Astrocyte of the spinal cord (primary cell): Measurements from ENCODE around the gene RBM6.
A peak's percentile ranks its signal among the peaks of the same experiment; 100 is the strongest.

Source experiments
- DNase-seq: peaks from one replicate; pipeline ENCODE4 v3.0.0; 2011; ENCODE audit warnings: low read depth, low spot score
- H3K4me3 ChIP-seq: 2 replicates; pipeline ENCODE4 v1.5.1; 2011; ENCODE audit warnings: low read depth, mild to moderate bottlenecking, low read length, moderate library complexity
- in situ Hi-C: cut with HindIII; loops from 2 replicates; pipeline ENCODE4 v1.10.0; 2017; ENCODE audit warnings: low sequenced_read_pairs
- TF ChIP-seq, protein P1 (sequence below): IDR thresholded peaks from 2 replicates; pipeline ENCODE4 v1.5.1; 2012; ENCODE audit warnings: low read depth, mild to moderate bottlenecking, low read length, inconsistent platforms

RBM6 gene

GRCh38 chr3:49976942-49977341, 37.0 kb downstream of the RBM6 start:
- DNase-seq, result no peak
- in situ Hi-C loops, result no loop called here
- TF ChIP-seq, protein P1, sequence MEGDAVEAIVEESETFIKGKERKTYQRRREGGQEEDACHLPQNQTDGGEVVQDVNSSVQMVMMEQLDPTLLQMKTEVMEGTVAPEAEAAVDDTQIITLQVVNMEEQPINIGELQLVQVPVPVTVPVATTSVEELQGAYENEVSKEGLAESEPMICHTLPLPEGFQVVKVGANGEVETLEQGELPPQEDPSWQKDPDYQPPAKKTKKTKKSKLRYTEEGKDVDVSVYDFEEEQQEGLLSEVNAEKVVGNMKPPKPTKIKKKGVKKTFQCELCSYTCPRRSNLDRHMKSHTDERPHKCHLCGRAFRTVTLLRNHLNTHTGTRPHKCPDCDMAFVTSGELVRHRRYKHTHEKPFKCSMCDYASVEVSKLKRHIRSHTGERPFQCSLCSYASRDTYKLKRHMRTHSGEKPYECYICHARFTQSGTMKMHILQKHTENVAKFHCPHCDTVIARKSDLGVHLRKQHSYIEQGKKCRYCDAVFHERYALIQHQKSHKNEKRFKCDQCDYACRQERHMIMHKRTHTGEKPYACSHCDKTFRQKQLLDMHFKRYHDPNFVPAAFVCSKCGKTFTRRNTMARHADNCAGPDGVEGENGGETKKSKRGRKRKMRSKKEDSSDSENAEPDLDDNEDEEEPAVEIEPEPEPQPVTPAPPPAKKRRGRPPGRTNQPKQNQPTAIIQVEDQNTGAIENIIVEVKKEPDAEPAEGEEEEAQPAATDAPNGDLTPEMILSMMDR, result no peak
- H3K4me3 ChIP-seq, result no peak overlapping the region

GRCh38 chr3:49984394-49984793, 44.4 kb downstream of the RBM6 start:
- DNase-seq, result no peak
- TF ChIP-seq, protein P1, result no peak
- in situ Hi-C loops, result no loop called here
- H3K4me3 ChIP-seq, result no peak overlapping the region

DNA sequence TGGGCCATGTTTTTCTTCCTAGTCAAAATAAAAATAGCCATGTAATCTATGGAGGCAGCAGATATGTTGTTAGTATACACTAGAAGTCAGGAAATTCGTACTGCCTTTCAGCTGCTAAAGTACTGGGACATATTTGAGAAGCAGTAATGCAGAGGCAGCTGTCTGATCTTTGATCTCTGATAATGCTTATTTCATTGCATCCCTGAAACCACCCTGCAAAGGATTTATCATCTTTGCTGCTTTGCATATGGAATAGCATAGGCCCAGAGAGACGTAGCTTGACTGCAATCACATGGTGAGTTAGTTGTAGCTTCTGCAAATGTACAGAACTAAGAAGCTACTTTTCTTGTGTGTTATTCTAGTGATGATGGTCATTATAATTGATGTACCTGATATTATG, 52.4 kb downstream of the RBM6 start:
- DNase-seq, result no peak
- H3K4me3 ChIP-seq, result no peak overlapping the region
- in situ Hi-C loops, result no loop called here
- TF ChIP-seq, protein P1, result no peak

DNA sequence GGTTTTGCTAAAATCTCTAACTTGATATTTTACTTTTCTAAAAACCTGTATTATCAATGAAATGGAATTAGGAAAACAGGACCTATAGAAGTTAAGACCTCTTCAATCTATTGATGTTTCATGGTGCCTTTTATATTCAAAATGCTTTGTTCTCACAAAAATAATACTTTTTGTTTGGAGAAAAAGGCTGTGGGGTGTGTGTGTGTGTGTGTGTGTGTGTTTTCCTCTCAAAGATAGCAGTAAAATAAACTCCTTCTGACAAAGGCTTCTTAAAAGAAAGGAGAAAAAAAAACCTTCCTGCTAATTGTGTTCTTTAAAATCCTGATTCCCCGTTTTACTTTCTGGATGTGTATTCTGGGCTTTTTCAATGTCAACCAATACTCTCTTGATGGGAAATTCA, 54.5 kb downstream of the RBM6 start:
- TF ChIP-seq, protein P1, result no peak
- DNase-seq, result no peak
- in situ Hi-C loops, result no loop called here
- H3K4me3 ChIP-seq, result no peak overlapping the region

- TF ChIP-seq, protein P1, result no peak
- in situ Hi-C loops, result no loop called here
- H3K4me3 ChIP-seq, result no peak overlapping the region
- no peak for DNase-seq
Observed at GRCh38 chr3:49996016-49996415, 56.1 kb downstream of the RBM6 start.

DNA sequence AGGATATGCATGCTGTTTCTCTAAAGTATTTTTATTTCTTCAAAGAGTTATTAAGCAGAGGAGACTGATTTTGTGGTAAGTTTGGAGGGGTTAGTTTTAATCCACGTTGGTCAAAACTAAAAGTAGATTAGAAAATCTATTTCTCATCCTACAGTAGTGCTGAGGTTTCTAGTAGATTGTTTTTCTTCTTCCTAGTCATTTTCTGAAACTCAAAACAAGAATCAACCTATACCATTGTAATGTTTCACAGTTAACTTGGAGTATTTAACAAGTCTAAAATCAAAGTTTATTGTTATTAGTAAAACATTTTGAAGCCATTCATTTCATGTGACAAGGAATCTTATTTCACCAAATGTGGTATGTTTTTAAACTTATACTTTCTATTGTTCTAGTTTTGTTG, 57.9 kb downstream of the RBM6 start:
- TF ChIP-seq, protein P1, result no peak
- no peak overlapping the region for H3K4me3 ChIP-seq
- no peak for DNase-seq
- in situ Hi-C loops, result no loop called here

DNA sequence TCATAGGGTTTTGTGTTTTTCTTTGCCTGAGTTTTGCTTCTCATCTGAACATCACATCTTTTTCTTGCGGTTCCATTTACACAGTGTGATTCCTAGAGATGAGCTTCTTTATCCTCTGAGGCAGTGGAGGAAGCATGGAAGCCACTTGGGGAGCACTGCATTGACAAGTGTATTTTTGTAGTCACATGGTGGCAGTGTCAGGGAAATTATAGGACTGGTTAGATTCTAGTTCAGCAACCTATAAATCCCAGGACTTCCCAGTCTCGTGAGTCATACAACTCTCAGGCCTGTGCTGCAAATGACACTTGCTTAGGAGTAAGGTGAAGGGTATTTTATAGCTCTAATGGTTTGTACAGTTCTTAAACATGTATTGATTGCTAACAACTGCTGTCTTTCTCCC, 58.4 kb downstream of the RBM6 start:
- DNase-seq, result peak; percentile 62
- TF ChIP-seq, protein P1, result no peak
- no peak overlapping the region for H3K4me3 ChIP-seq
- in situ Hi-C loops, result no loop called here
